DMS153 treated with DMSO at 0.1 percent for 48 hours (cell line): ENCODE measurements around the gene SLC35F2.
"Not testable (repeated sequence)": the region's sequence is repeated elsewhere in the genome, so short reads cannot be mapped to it uniquely, and the experiment has no call there.

Experiments used
- DNase-seq: peaks from one replicate; lab custom pipeline; 2025; ENCODE audit not compliant: unreplicated experiment; lab: John Stamatoyannopoulos, UW

SLC35F2 gene

GRCh38 chr11:107858217-107859070 lies at the start of gene SLC35F2:
Gene SLC35F2 (minus strand): TSS chr11:107858787. CDS start chr11:107858767, 20 bp downstream.
- DNase-seq = peak; percentile 83

- no peak for DNase-seq
These were observed 49.6 kb upstream of the SLC35F2 start for GRCh38 chr11:107908211-107908610.

GRCh38 chr11:107898270-107898669 lies 39.7 kb upstream of the SLC35F2 start:
- no peak for DNase-seq

GRCh38 chr11:107882095-107882820 lies 23.7 kb upstream of the SLC35F2 start:
- DNase-seq = no peak

GRCh38 chr11:107881471-107881870 lies 22.9 kb upstream of the SLC35F2 start:
- DNase-seq = not testable (repeated sequence)

GRCh38 chr11:107876141-107876540 lies 17.6 kb upstream of the SLC35F2 start:
- DNase-seq = no peak

GRCh38 chr11:107864591-107864990 lies 6.0 kb upstream of the SLC35F2 start:
- no peak for DNase-seq

- no peak for DNase-seq
These were observed 2.1 kb upstream of the SLC35F2 start for GRCh38 chr11:107860688-107861087.

- not testable (repeated sequence) for DNase-seq
These were observed 1.6 kb upstream of the SLC35F2 start for GRCh38 chr11:107860240-107860620.

- DNase-seq = peak; percentile 19
These were observed 1.1 kb upstream of the SLC35F2 start for GRCh38 chr11:107859459-107860239.

GRCh38 chr11:107857550-107858216 lies 904 bp downstream of the SLC35F2 start:
- DNase-seq = no peak

- no peak for DNase-seq
These were observed 1.5 kb downstream of the SLC35F2 start for GRCh38 chr11:107856981-107857517.

GRCh38 chr11:107856180-107856980 lies 2.2 kb downstream of the SLC35F2 start:
- DNase-seq = no peak

- no peak for DNase-seq
These were observed 5.5 kb downstream of the SLC35F2 start for GRCh38 chr11:107853070-107853469.

- DNase-seq = no peak
These were observed 6.8 kb downstream of the SLC35F2 start for GRCh38 chr11:107851704-107852310.

GRCh38 chr11:107849790-107850189 lies 8.8 kb downstream of the SLC35F2 start:
- DNase-seq = no peak

GRCh38 chr11:107848345-107848744 lies 10.2 kb downstream of the SLC35F2 start:
- DNase-seq = no peak

- no peak for DNase-seq
These were observed 11.4 kb downstream of the SLC35F2 start for GRCh38 chr11:107847184-107847583.

- no peak for DNase-seq
These were observed 14.5 kb downstream of the SLC35F2 start for GRCh38 chr11:107844041-107844440.
